Right kidney (tissue), 1 donor: ENCODE results near the gene CCDC90B.

ENCODE experiments used
- DNase-seq: peaks from one replicate; pipeline ENCODE4 v3.0.0-alpha.2; 2016

Gene CCDC90B

DNA sequence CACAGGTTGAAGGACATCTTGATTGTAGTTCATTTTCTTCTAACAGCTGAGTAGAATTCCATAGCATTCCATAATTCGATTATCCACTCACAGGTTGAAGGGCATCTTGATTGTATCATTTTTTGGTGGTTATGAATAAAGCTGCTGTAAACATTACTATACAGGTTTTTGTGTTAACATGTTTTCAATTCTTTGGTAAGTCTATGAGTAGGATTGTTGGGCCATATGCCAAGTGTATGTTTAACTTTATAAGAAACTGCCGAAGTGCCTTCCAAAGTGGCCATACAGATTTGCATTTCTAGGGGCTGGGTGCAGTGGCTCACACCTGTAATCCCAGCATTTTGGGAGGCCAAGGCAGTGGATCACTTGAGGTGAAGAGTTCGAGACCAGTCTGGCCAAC, 48.1 kb downstream of the CCDC90B start:
- no peak for DNase-seq

DNA sequence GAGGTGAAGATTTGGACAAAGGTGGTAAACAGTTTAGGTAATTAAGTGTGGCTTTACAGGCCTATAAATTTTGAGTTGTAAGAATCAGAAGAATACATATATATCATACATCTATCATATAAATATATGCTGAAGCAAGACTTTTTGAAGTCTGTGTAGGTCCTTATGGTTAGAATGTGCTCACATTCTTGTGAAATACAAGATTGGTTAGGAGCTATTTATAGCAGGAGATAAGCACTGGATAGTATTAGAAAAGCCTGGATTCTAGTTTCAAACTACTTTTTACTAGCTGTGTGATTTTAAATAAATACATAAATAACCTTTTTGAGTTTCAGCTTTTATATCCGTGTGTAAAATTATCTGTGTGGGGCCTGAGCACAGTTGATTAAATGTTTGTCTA, 50.3 kb downstream of the CCDC90B start:
- no peak for DNase-seq

DNA sequence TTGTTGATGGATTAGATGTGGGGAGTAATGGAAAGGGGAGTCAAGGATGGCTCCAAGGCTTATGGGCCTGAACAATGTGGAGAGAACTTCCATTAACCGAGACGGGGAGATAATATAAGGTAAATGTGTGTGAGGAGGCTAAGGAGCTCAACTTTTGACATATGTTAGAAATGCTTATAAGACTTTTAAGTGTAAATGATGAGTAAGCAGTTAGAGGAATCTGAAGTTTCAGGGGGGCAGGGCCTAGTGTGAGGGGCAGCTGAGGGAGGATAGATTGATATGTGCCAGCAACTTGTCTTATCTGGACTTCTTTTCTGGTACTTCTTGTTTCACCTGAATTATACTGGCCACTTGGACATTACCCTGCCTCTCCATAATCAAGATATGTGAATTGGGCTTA, 62.7 kb downstream of the CCDC90B start:
- no peak for DNase-seq

DNA sequence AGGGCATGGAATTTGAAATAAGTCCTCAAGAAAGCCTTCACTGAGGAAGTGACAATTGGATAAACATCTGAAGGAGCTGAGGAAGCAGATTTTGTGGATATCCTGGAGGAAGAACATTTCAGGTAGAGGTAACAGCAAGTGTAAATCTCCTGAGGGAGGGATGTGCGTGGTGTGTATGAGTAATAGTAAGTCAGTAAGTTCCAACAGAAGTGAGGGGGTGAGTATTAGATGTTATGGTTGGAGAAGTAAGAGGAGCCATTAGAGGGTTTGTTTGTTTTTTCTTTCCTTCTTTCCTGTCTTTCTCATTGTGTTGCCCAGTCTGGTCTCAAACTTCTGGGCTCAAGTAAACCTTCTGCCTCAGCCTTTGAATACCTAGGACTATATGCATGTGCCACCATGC, 63.7 kb downstream of the CCDC90B start:
- no peak for DNase-seq

DNA sequence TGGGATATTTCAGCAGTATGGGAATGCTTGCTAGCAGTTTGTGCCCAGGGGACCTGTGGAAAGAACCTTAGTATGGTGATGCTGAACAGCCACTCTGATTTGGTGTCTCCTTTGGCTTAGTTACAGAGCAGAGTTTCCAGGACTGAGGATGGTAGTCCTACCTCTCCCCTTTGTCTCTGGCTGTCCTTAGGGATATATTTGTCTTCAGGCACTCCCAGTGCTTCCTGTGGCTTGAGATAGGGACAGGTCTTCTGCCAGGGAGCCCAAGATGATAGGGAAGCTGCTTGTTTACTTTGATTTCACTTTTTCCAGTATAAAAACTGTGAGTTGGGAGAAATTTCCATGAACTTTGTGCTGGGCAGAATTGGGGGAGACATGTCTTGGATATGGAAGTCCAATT, 64.5 kb downstream of the CCDC90B start:
- DNase-seq: no peak

DNA sequence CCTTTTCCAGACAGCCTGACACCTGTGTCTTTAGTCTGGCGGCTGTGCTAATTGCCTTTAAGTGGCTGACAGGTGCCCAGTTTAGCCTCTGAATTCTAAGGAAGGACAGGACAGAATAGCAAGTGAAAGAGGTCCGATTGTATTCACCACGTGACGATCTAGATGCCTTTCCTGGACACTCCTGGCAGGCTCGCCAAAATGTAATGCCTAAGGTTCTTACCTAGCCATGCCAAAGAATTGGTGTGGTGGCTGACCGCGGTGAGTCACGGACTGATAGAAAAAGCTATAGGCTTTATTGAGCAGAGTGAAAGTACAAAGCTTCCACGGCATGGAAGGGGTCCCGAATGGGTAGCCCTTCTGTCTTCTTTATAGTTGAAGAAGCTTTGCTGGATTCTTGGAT, 65.9 kb downstream of the CCDC90B start:
- DNase-seq: no peak

DNA sequence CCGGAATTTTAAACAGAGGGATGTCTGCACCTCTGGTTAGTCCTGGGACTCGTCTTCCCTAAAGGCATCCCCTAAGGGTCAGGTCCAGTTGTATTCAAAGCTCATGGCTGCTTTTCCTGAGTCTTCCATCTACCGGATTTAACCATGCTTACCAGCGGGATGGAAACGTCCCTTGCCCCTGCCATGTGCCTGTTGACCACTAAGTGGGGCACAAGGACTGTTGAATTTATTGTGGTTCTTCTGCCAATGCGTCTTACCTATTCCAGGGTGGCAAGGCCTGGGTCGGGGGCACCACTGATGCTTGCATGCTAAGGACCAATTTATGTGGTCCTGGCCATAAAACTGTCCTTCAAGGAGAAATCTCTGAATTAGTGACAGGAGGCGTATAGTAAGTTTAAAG, 67.1 kb downstream of the CCDC90B start:
- no peak for DNase-seq
